Esophagus squamous epithelium (tissue), 4 donors: Measurements from ENCODE around the gene SOCS3.

Experiments
- CTCF ChIP-seq, 6 experiments: fragments of 450-650 bp in 4 of 6; fragments of 200-600 bp in 2 of 6; sonication (generic) in 2 of 6; IDR thresholded peaks; one replicate each; pipeline ENCODE4 v1.5.1; 2016 to 2019; ENCODE audit warnings: antibody characterized with exemption in 6 of 6, mild to moderate bottlenecking in 4 of 6, moderate library complexity in 4 of 6
- POLR2A ChIP-seq, 4 donors: fragments of 450-650 bp; IDR thresholded peaks; one replicate each; pipeline ENCODE4 v1.6.1; 2017; ENCODE audit warnings: antibody characterized with exemption in 4 of 4, mild to moderate bottlenecking in 4 of 4, moderate library complexity in 3 of 4

- TF ChIP-seq CTCF (IDR thresholded peaks at IDR 0.05) (no peak), POLR2A (IDR thresholded peaks at IDR 0.05) (no peak)
These were observed 31.2 kb upstream of the SOCS3 start for GRCh38 chr17:78391051-78391431.
